Activated CD4-positive, alpha-beta T cell treated with anti-CD3 and anti-CD28 coated beads for 36 hours (primary cell): ENCODE measurements around the gene HOXB2. TPM values are rescaled to one million over a fixed set of nuclear protein-coding genes. Genes with fewer than 3 reads are reported as not detected.

Source experiments
- ATAC-seq: fragments of 200-7000 bp; cut with Tn5 transposase; one replicate; pipeline ENCODE4 v1.10.0; 2021; ENCODE audit warnings: mild to moderate bottlenecking, moderate library complexity
- CTCF ChIA-PET: fragments of 350-600 bp; sonication (Branson Sonifier 250); formaldehyde crosslinking; loops from one replicate; lab custom pipeline; 2021; ENCODE audit warnings: antibody characterized with exemption; lab: Charles Lee
- POLR2A ChIA-PET: fragments of 350-600 bp; sonication (Branson Sonifier 250); formaldehyde crosslinking; loops from one replicate; lab custom pipeline; 2021; ENCODE audit warnings: antibody characterized with exemption, inconsistent platforms; lab: Charles Lee
- DNase-seq: peaks from one replicate; pipeline ENCODE4 v3.0.0-alpha.2; 2020
- H3K27ac Mint-ChIP-seq: one replicate; pipeline ENCODE4 v1.8.0; 2021; ENCODE audit warnings: mixed read lengths
- H3K27me3 Mint-ChIP-seq: one replicate; pipeline ENCODE4 v1.8.0; 2021; ENCODE audit warnings: mixed read lengths
- H3K36me3 Mint-ChIP-seq: one replicate; pipeline ENCODE4 v1.8.0; 2021; ENCODE audit warnings: low read depth, mixed read lengths
- H3K4me1 Mint-ChIP-seq: one replicate; pipeline ENCODE4 v1.8.0; 2021; ENCODE audit warnings: mixed read lengths
- H3K4me3 Mint-ChIP-seq: one replicate; pipeline ENCODE4 v1.8.0; 2021; ENCODE audit warnings: mild to moderate bottlenecking, moderate library complexity, mixed read lengths
- H3K9me3 Mint-ChIP-seq: one replicate; pipeline ENCODE4 v1.8.0; 2021; ENCODE audit warnings: low read depth, mixed read lengths
- intact Hi-C, 2 experiments: fragments of 100-400 bp; cut with DNase I in 1 of 2; cut with micrococcal nuclease in 1 of 2; formaldehyde crosslinking; loops; one replicate each; pipeline versions ENCODE4 v1.14.2 to v1.15.1; 2022 to 2024; cut with DNase I, micrococcal nuclease
- total RNA-seq, 2 experiments: library from RNA; stranded (reverse); gene quantifications; one replicate each; pipeline ENCODE4 v1.2.3, GENCODE V29; 2021

Gene HOXB2
- 1 to 10 TPM; 2.8 to 3.3 TPM for total RNA-seq

- peak within 1 kb of the TSS; percentile 75 for H3K4me3 Mint-ChIP-seq
- CTCF ChIA-PET, result no interaction called here
- peaks cover 41% of the 10 kb centered on the region for H3K27me3 Mint-ChIP-seq
- POLR2A ChIA-PET, result no interaction called here
- peaks cover 32% of the 10 kb centered on the region for H3K4me1 Mint-ChIP-seq
- peak within 1 kb of the TSS; percentile 78 for H3K27ac Mint-ChIP-seq
- no peaks in the 10 kb centered on the region for H3K36me3 Mint-ChIP-seq
- ATAC-seq (no peak), DNase-seq (no peak)
- intact Hi-C loops, result no loop called here
- H3K9me3 Mint-ChIP-seq, result no peaks in the 10 kb centered on the region
Observed at GRCh38 chr17:48545022-48545375, at the start of gene HOXB2. Gene HOXB2, minus strand, starts transcription at chr17:48545109. Its CDS starts 198 bp downstream, at chr17:48544911.

GRCh38 chr17:48593840-48594537 lies 49.1 kb upstream of the HOXB2 start:
- peaks cover 80% of the 10 kb centered on the region for H3K27me3 Mint-ChIP-seq
- H3K36me3 Mint-ChIP-seq, result no peaks in the 10 kb centered on the region
- DNase-seq (peak; percentile 90), ATAC-seq (peak; percentile 67)
- H3K9me3 Mint-ChIP-seq, result no peaks in the 10 kb centered on the region
- H3K4me3 Mint-ChIP-seq, result peak overlapping the region; percentile 67
- POLR2A ChIA-PET, result no interaction called here
- intact Hi-C loops, result loop anchor here (1.0 to 10.0 kb wide), 8 partner anchors 258 to 569 kb away; no protein-coding TSS in a partner anchor
- peaks cover 40% of the 10 kb centered on the region for H3K4me1 Mint-ChIP-seq
- CTCF ChIA-PET, result interaction anchor here (0.6 to 6.7 kb wide), 36 partner anchors 10 to 812 kb away, joined by 3 to 74 read pairs (median 5); partner anchors contain the start of gene HOXB9
- H3K27ac Mint-ChIP-seq, result no peak overlapping the region

DNA sequence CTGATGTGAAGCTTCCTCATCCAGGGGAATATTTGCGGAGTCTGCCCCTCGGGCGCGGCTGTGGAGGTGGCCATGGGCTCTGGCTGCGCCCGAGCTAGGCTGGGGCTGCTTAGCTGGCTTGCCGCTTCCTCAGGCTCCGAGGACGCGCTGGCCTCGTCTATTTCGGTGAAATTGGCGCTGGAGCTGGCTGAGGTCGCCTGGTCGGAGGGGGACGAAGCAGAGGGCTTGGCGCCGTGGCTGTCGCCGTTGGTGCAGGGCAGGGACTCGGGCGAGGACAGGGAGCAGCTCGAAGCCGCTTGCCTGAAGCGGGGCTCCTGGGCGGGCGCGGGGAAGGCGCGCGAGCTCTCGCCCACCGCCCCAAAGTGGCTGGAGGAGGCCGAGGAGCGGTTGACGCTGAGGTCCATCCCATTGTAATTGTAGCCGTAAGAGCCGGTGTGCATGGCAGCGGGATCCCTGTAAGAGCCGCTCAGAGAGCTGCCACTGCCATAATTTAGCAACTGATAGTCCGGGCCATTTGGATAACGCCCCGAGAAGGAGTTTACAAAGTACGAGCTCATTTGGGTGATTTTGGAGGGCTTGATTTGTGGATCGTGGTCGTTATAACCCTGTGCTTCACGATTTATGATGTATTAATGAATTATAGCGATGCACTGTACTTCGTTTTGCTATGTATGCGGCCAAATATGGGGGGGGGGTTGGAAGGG lies 48.4 kb upstream of the HOXB2 start, which contains the start of gene HOXB5:
TSS of gene HOXB5 (minus strand) at position 654 of the 704 bp plus-strand sequence. CDS start at position 557, 97 bp downstream.
- Mint-ChIP-seq H3K27me3 (peaks cover 80% of the 10 kb centered on the region), H3K4me1 (peaks cover 38% of the 10 kb centered on the region), H3K27ac (no peak within 1 kb of the TSS), H3K4me3 (peak within 1 kb of the TSS; percentile 67), H3K36me3 (no peaks in the 10 kb centered on the region), H3K9me3 (no peaks in the 10 kb centered on the region)
- intact Hi-C loops, result loop anchor here (1.0 to 10.0 kb wide), 7 partner anchors 331 to 568 kb away; no protein-coding TSS in a partner anchor
- POLR2A ChIA-PET, result interaction anchor here (0.6 to 0.9 kb wide), 2 partner anchors 8 to 357 kb away, joined by 3 read pairs; no protein-coding TSS in a partner anchor
- DNase-seq (peak; percentile 53), ATAC-seq (no peak)
- CTCF ChIA-PET, result interaction anchor here (0.6 to 6.7 kb wide), 72 partner anchors 10 to 567 kb away, joined by 3 to 74 read pairs (median 4); partner anchors contain the start of genes HOXB8 and HOXB9

GRCh38 chr17:48592577-48592976 lies 47.7 kb upstream of the HOXB2 start:
- Mint-ChIP-seq H3K4me3 (peak overlapping the region; percentile 67), H3K27me3 (peaks cover 81% of the 10 kb centered on the region), H3K4me1 (peaks cover 33% of the 10 kb centered on the region), H3K9me3 (no peaks in the 10 kb centered on the region), H3K36me3 (no peaks in the 10 kb centered on the region), H3K27ac (no peak overlapping the region)
- POLR2A ChIA-PET, result interaction anchor here (0.9 kb wide), 1 partner anchor 9 kb away, joined by 3 read pairs; no protein-coding TSS in a partner anchor
- DNase-seq (peak; percentile 55), ATAC-seq (no peak)
- intact Hi-C loops, result loop anchor here (2.0 to 10.0 kb wide), 6 partner anchors 330 to 510 kb away; no protein-coding TSS in a partner anchor
- CTCF ChIA-PET, result interaction anchor here (0.6 to 6.7 kb wide), 57 partner anchors 9 to 567 kb away, joined by 3 to 74 read pairs (median 5); partner anchors contain the start of genes HOXB8 and HOXB9

GRCh38 chr17:48592057-48592514 lies 47.2 kb upstream of the HOXB2 start:
- CTCF ChIA-PET, result interaction anchor here (0.6 to 6.7 kb wide), 27 partner anchors 8 to 566 kb away, joined by 3 to 74 read pairs (median 7); partner anchors contain the start of genes HOXB8 and HOXB9
- no peak for DNase-seq
- Mint-ChIP-seq H3K27ac (no peak overlapping the region), H3K36me3 (no peaks in the 10 kb centered on the region), H3K4me1 (peaks cover 28% of the 10 kb centered on the region), H3K27me3 (peaks cover 82% of the 10 kb centered on the region), H3K9me3 (no peaks in the 10 kb centered on the region), H3K4me3 (no peak overlapping the region)
- POLR2A ChIA-PET, result interaction anchor here (0.9 kb wide), 1 partner anchor 9 kb away, joined by 3 read pairs; no protein-coding TSS in a partner anchor
- ATAC-seq, result no peak
- intact Hi-C loops, result loop anchor here (2.0 to 10.0 kb wide), 6 partner anchors 330 to 510 kb away; no protein-coding TSS in a partner anchor

- H3K9me3 Mint-ChIP-seq, result no peaks in the 10 kb centered on the region
- H3K27ac Mint-ChIP-seq, result no peak overlapping the region
- ATAC-seq (no peak), DNase-seq (no peak)
- H3K36me3 Mint-ChIP-seq, result no peaks in the 10 kb centered on the region
- ChIA-PET POLR2A (no interaction called here), CTCF (interaction anchor here (0.6 to 6.7 kb wide), 12 partner anchors 11 to 565 kb away, joined by 3 to 74 read pairs (median 5); no protein-coding TSS in a partner anchor)
- H3K27me3 Mint-ChIP-seq, result peaks cover 81% of the 10 kb centered on the region
- peaks cover 23% of the 10 kb centered on the region for H3K4me1 Mint-ChIP-seq
- intact Hi-C loops, result loop anchor here (2.0 to 10.0 kb wide), 6 partner anchors 329 to 509 kb away; no protein-coding TSS in a partner anchor
- H3K4me3 Mint-ChIP-seq, result no peak overlapping the region
Observed at GRCh38 chr17:48591255-48592056, 46.5 kb upstream of the HOXB2 start.

DNA sequence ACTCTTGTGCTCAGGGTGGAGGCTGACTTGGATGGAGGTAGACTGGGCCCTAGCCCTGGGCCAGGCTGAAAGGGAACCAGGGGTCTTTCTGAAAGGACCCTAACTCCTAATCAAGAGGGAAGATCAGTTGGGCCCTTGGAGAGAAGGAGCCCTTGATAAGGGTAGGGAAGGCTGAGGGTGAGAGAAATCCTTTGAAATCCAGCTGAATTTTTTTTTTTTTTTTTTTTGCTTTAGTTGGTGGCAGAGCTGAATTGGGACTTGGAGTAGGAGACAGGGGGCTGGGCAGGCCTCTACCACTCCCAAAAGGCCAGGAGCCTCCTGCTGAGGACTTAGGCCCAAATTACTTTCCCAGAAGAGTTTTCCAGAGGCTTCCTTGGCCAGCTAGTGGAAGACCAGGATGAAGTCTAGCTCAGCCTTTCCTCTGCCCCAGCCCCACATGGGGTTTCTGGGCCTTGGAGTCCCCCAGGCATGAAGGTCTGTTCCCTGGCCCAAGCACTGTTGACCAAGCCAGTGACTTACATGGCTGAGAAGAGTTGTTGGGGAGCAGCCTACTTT lies 45.8 kb upstream of the HOXB2 start:
- no peaks in the 10 kb centered on the region for H3K36me3 Mint-ChIP-seq
- peaks cover 28% of the 10 kb centered on the region for H3K4me1 Mint-ChIP-seq

DNA sequence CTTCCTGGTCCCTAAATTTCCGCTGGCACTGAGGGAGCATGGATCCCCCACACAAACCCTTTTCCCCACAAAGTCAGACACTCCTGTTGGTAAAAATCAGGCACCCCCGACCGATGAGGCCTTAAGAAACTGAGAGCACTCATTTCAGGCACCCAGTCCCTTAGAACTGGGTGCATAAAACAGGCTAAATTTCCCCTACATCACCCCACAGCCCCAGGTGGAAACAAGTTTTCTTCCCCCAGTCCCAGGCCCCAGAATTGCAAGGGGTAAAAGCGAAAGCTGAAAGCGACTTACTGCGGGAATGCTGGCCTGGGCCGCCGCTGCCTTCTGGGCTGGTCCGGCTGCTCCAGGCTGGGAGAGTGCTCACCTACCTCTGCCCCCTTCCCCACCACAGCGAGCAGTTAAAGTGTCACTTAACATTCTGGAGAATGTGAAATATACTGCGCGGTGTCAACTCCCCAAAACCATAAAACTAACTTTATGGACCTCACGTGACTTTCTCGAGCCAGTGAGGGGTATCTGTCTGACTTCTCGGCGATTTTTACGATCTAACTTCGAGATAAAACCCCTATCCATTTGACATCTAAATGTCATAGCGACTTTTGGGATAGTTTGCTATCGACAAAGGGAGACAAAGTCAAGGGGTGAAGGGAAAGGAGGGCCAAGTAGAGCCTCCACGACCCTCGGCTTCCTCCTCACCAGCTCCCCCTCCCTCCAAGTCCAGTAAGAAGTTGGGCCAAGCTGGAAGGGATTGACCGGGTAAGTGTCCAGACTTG lies 45.1 kb upstream of the HOXB2 start, which contains the start of gene HOXB3:
TSS of gene HOXB3 (minus strand) at position 411 of the 776 bp plus-strand sequence. CDS start 37,767 bp downstream, outside the sequence.
- no peak for DNase-seq
- Mint-ChIP-seq H3K4me1 (peaks cover 34% of the 10 kb centered on the region), H3K4me3 (no peak within 1 kb of the TSS), H3K27ac (no peak within 1 kb of the TSS), H3K27me3 (peaks cover 82% of the 10 kb centered on the region), H3K36me3 (no peaks in the 10 kb centered on the region), H3K9me3 (no peaks in the 10 kb centered on the region)
- no peak for ATAC-seq
- ChIA-PET POLR2A (interaction anchor here (0.6 to 1.6 kb wide), 3 partner anchors 29 to 256 kb away, joined by 3 read pairs; no protein-coding TSS in a partner anchor), CTCF (interaction anchor here (0.7 to 1.9 kb wide), 12 partner anchors 11 to 527 kb away, joined by 3 to 6 read pairs (median 4); no protein-coding TSS in a partner anchor)
- intact Hi-C loops, result loop anchor here (5.0 to 10.0 kb wide), 5 partner anchors 328 to 508 kb away; no protein-coding TSS in a partner anchor

More for the DNA sequence above, 45.8 kb upstream of the HOXB2 start:
- intact Hi-C loops, result loop anchor here (5.0 to 10.0 kb wide), 5 partner anchors 328 to 508 kb away; no protein-coding TSS in a partner anchor
- POLR2A ChIA-PET, result interaction anchor here (0.6 kb wide), 2 partner anchors 29 to 238 kb away, joined by 3 read pairs; no protein-coding TSS in a partner anchor
- no peak overlapping the region for H3K27ac Mint-ChIP-seq
- no peak overlapping the region for H3K4me3 Mint-ChIP-seq
- CTCF ChIA-PET, result interaction anchor here (0.7 to 1.9 kb wide), 9 partner anchors 12 to 528 kb away, joined by 3 to 6 read pairs (median 3); no protein-coding TSS in a partner anchor
- no peak for DNase-seq
- peaks cover 83% of the 10 kb centered on the region for H3K27me3 Mint-ChIP-seq
- H3K9me3 Mint-ChIP-seq, result no peaks in the 10 kb centered on the region
- no peak for ATAC-seq
